Small intestine (tissue), 7 donors: ENCODE results near the gene IGFBP7. TPM values are rescaled to one million over a fixed set of nuclear protein-coding genes. Genes with fewer than 3 reads are reported as not detected.
A peak's percentile ranks its signal among the peaks of the same experiment; 100 is the strongest.

Source experiments
- DNase-seq, 2 donors: peaks; one replicate each; pipeline versions ENCODE4 v3.0.0 to v3.0.0-alpha.2; 2013
- FAIRE-seq: peaks from 2 replicates; lab custom pipeline; 2012; peaks lifted over from hg19 to GRCh38; lab: Jason Lieb, UNC
- H3K27ac ChIP-seq, 3 donors: one replicate each; pipeline ENCODE4 v1.5.1; 2013; ENCODE audit warnings: low read length in 2 of 3, mild to moderate bottlenecking in 2 of 3, control low read depth in 1 of 3, inconsistent platforms in 1 of 3, low read depth in 1 of 3, moderate library complexity in 1 of 3
- H3K27me3 ChIP-seq, 3 donors: one replicate each; pipeline ENCODE4 v1.6.1; 2013; ENCODE audit warnings: low read length in 3 of 3, inconsistent platforms in 1 of 3; ENCODE audit not compliant: control insufficient read depth in 3 of 3, insufficient read depth in 3 of 3
- H3K36me3 ChIP-seq, 3 donors: one replicate each; pipeline ENCODE4 v1.6.1; 2013; ENCODE audit warnings: low read length in 3 of 3, inconsistent platforms in 1 of 3, low read depth in 1 of 3, mild to moderate bottlenecking in 1 of 3, moderate library complexity in 1 of 3; ENCODE audit not compliant: control insufficient read depth in 3 of 3, insufficient read depth in 2 of 3
- H3K4me1 ChIP-seq, 3 donors: one replicate each; pipeline ENCODE4 v1.6.1; 2013; ENCODE audit warnings: low read length in 2 of 3, inconsistent platforms in 1 of 3, low read depth in 1 of 3, mild to moderate bottlenecking in 1 of 3, moderate library complexity in 1 of 3; ENCODE audit not compliant: control insufficient read depth in 3 of 3, insufficient read depth in 2 of 3
- H3K4me3 ChIP-seq, 3 donors: one replicate each; pipeline ENCODE4 v1.5.1; 2013; ENCODE audit warnings: low read length in 3 of 3, control low read depth in 1 of 3, inconsistent platforms in 1 of 3, low read depth in 1 of 3, mild to moderate bottlenecking in 1 of 3, moderate library complexity in 1 of 3
- H3K9me3 ChIP-seq, 2 donors: one replicate each; pipeline ENCODE4 v1.6.1; 2013; ENCODE audit warnings: low read depth in 1 of 2, low read length in 1 of 2; ENCODE audit not compliant: control insufficient read depth in 2 of 2, insufficient read depth in 1 of 2
- WGBS, 3 donors: extraction: QIAGEN DNeasy Blood & Tissue Kit; methylation state at CpG; one replicate each; pipeline ENCODE4 v1.1.7; 2013; 5-methylcytosine and 5-hydroxymethylcytosine counted together
- polyA plus RNA-seq, 4 donors: library from polyadenylated mRNA; stranded (reverse) in 3 of 4; unstranded in 1 of 4; fragments of 200-250 nt in 3 of 4; fragments of 120-200 nt in 1 of 4; gene quantifications; one replicate each; pipeline versions ENCODE4 v1.2.1 to v1.2.3, GENCODE V29; 2013
- donor health status: healthy with polysubstance abuse.
- donor health status: control.
- donor health status: control.
- donor health status: Bipolar disorder and iron deficiency.
- donor health status: healthy.

IGFBP7 gene
- polyA plus RNA-seq, 4 donors, result 8.9 to 240 (median 50.5) TPM

- DNase-seq (no peak), FAIRE-seq (no peak)
- H3K27ac ChIP-seq, result peak overlapping the region in 1 of 3 donors; percentile 60
- H3K36me3 ChIP-seq, result no peaks in the 10 kb centered on the region
- no peak overlapping the region for H3K4me3 ChIP-seq
- no peaks in the 10 kb centered on the region for H3K27me3 ChIP-seq
- no peaks in the 10 kb centered on the region for H3K9me3 ChIP-seq
- 51 to 69% (median 69%) methylated on average over 2 of the region's 2 CpGs for WGBS, 3 donors
- peaks cover 0 to 5% (median 0%) of the 10 kb centered on the region in 3 donors for H3K4me1 ChIP-seq
Measured at GRCh38 chr4:57071326-57071725, 38.9 kb downstream of the IGFBP7 start.

GRCh38 chr4:57070461-57070860 lies 39.7 kb downstream of the IGFBP7 start:
- FAIRE-seq (no peak), DNase-seq (no peak)
- no peaks in the 10 kb centered on the region for H3K27me3 ChIP-seq
- H3K4me3 ChIP-seq, result no peak overlapping the region
- 81 to 91% (median 87%) methylated on average over 2 of the region's 2 CpGs for WGBS, 3 donors
- H3K36me3 ChIP-seq, result no peaks in the 10 kb centered on the region
- no peaks in the 10 kb centered on the region for H3K9me3 ChIP-seq
- H3K4me1 ChIP-seq, result peaks cover 0 to 5% (median 0%) of the 10 kb centered on the region in 3 donors
- no peak overlapping the region for H3K27ac ChIP-seq

DNA sequence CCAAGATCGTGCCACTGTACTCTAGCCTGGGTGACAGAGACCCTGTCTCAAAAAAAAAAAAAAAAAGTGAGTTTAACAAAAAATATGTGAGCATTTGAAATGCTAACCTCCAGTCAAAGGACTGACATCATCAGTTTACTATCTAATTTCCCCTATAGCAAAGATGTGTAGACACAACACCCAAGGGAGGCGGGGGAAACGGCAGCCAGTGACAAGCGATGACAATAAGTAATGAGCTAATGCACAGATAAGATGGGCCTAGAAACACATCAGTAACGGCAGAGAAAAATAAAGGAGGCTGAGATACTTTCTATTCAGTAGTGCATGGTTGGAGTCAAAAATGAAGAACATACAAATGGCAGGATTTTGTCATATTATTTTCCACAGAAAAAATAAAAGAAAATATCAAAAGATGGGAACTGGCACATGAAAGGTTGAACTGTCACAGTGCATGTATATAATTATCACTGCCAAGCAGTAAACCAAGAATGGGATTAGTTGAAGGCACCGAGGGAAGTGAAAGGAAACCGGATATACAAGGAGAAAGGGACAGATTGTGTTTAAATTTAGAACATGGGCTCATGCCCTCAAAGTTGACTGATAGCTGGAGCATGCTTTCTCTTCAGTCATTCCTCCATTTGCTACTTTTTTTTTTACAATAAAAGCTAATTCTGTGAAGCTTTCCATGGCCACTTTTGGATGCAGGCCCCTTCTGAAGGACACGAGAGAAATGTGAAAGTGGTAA lies 41.8 kb downstream of the IGFBP7 start:
- 72 to 81% (median 72%) methylated on average over 8 of the region's 8 CpGs for WGBS, 3 donors
- FAIRE-seq, result no peak
- peak overlapping the region in 1 of 3 donors; percentile 27 for H3K27ac ChIP-seq

DNA sequence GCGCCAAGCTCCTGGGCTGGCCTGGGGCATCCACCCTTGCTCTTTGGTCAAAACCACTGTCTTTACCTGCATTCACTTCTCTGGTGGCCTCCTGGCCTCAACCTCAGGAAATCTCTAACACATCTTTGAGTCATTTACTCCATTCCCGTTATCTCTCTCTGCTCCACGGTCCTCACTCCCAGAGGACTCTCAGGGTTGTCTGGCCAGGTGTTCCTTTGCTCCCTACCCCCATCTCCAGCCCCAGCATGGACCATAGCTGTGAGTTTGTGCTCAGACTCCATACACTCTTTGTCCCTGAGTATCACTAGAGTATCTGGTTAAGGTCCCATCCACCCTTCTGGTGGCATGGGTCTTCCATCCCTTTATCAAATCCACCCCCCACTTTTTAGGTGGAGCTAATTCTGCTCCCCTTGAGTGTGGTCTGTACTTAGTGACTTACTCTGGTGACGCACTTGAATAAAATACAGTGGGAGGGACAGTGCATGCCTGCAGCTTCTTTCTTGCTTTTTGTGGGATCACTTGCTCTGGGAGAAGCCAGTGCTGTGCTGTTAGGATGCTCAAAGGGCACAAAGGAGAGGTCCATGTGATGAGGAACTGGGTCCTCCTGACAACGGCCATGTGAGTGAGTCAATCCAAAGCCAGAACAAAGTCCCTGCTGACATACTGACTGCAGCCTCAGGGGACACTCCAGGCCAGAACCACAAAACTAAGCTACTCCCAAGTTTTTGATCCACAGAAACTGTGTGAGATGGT lies 44.3 kb downstream of the IGFBP7 start:
- Histone ChIP-seq H3K9me3 (no peaks in the 10 kb centered on the region), H3K27me3 (no peaks in the 10 kb centered on the region), H3K4me1 (peaks cover 0 to 5% (median 0%) of the 10 kb centered on the region in 3 donors), H3K4me3 (no peak overlapping the region), H3K27ac (peak overlapping the region in 2 of 3 donors; percentile 35 to 61), H3K36me3 (no peaks in the 10 kb centered on the region)
- no peak for DNase-seq
- 57 to 72% (median 64%) methylated on average over 5 of the region's 5 CpGs for WGBS, 3 donors
- FAIRE-seq, result no peak

More for the DNA sequence above, 41.8 kb downstream of the IGFBP7 start:
- no peak for DNase-seq
- H3K4me3 ChIP-seq, result no peak overlapping the region
- peaks cover 0 to 2% (median 0%) of the 10 kb centered on the region in 3 donors for H3K4me1 ChIP-seq
- no peaks in the 10 kb centered on the region for H3K36me3 ChIP-seq
- no peaks in the 10 kb centered on the region for H3K27me3 ChIP-seq
- H3K9me3 ChIP-seq, result no peaks in the 10 kb centered on the region

DNA sequence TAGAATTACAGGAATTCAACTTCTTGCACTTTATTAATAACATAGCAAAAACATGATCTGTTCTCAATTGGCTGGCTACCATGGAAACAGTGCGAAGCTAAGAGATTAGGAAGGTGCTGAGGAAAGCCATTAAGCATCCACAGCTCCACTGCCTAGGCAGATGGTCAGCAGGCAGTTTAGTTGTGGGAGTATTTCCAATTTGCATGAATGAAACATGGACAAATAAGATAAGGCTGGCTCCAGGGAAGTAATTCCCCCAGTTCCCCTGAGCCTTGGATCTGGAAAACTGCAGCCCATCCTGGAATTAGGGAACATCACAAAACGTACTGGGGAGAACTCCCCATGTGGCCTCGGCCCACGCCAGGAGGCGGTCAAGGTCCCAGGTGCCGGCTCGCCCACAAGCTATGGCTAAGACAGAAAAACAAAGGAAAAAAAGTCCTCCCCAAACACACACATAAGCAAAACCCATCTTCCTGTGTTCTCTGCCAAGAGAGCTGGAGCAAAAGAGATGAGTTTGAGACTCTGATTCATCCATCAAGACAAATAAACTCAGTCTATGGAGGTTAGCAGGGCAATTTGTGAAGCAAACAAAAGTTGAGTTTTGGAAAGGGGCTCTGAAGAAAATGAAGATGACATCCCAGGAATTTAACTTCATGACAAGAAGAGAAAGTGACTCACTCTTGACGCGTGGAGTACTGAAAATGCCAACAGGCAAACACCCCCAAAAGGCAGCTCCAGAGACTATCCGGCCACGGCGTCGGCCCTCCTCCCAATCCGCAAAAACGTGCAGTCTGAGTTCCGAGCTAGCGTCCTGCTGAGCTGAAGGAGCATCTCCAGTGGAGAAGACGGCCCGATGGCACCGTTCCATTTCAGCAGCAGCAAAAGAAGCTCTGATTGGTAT lies 45.1 kb downstream of the IGFBP7 start:
- DNase-seq, result no peak
- H3K27me3 ChIP-seq, result no peaks in the 10 kb centered on the region
- no peaks in the 10 kb centered on the region for H3K36me3 ChIP-seq
- no peak overlapping the region for H3K4me3 ChIP-seq
- no peaks in the 10 kb centered on the region for H3K9me3 ChIP-seq
- FAIRE-seq, result no peak
- H3K4me1 ChIP-seq, result peaks cover 0 to 5% (median 3%) of the 10 kb centered on the region in 3 donors
- peak overlapping the region in 2 of 3 donors; percentile 35 to 61 for H3K27ac ChIP-seq
- 54 to 77% (median 75%) methylated on average over 19 to 20 of the region's 20 CpGs for WGBS, 3 donors

- H3K27me3 ChIP-seq, result no peaks in the 10 kb centered on the region
- no peaks in the 10 kb centered on the region for H3K36me3 ChIP-seq
- peaks cover 0 to 5% (median 3%) of the 10 kb centered on the region in 3 donors for H3K4me1 ChIP-seq
- no peaks in the 10 kb centered on the region for H3K9me3 ChIP-seq
- H3K27ac ChIP-seq, result no peak overlapping the region
- 37 to 55% (median 47%) methylated on average over 2 of the region's 2 CpGs for WGBS, 3 donors
- FAIRE-seq (no peak), DNase-seq (no peak)
- no peak overlapping the region for H3K4me3 ChIP-seq
Measured at GRCh38 chr4:57064120-57064519, 46.1 kb downstream of the IGFBP7 start.

- WGBS, 3 donors, result 80 to 86% (median 85%) methylated on average over 1 of the region's 1 CpG
- DNase-seq (no peak), FAIRE-seq (no peak)
- Histone ChIP-seq H3K36me3 (no peaks in the 10 kb centered on the region), H3K4me1 (peaks cover 0 to 3% (median 3%) of the 10 kb centered on the region in 3 donors), H3K27me3 (no peaks in the 10 kb centered on the region), H3K27ac (no peak overlapping the region), H3K9me3 (no peaks in the 10 kb centered on the region), H3K4me3 (no peak overlapping the region)
Measured at GRCh38 chr4:57063518-57063917, 46.7 kb downstream of the IGFBP7 start.

- Histone ChIP-seq H3K4me3 (no peak overlapping the region), H3K4me1 (peaks cover 0 to 3% (median 3%) of the 10 kb centered on the region in 3 donors), H3K9me3 (no peaks in the 10 kb centered on the region), H3K27me3 (no peaks in the 10 kb centered on the region), H3K27ac (no peak overlapping the region), H3K36me3 (no peaks in the 10 kb centered on the region)
- WGBS, 3 donors, result 71 to 74% (median 72%) methylated on average over 5 of the region's 5 CpGs
- FAIRE-seq (no peak), DNase-seq (no peak)
Measured at GRCh38 chr4:57061395-57061794, 48.8 kb downstream of the IGFBP7 start.
